ENCODE data around the gene FAF2. TPM values are rescaled to one million over a fixed set of nuclear protein-coding genes. Genes with fewer than 3 reads are reported as not detected.
A peak's percentile ranks its signal among the peaks of the same experiment; 100 is the strongest.

FAF2 gene
- polyA plus RNA-seq, 2 of the 4 experiments (the other 2 are of a cell fraction) = 42.4 to 90.3 TPM

DNA sequence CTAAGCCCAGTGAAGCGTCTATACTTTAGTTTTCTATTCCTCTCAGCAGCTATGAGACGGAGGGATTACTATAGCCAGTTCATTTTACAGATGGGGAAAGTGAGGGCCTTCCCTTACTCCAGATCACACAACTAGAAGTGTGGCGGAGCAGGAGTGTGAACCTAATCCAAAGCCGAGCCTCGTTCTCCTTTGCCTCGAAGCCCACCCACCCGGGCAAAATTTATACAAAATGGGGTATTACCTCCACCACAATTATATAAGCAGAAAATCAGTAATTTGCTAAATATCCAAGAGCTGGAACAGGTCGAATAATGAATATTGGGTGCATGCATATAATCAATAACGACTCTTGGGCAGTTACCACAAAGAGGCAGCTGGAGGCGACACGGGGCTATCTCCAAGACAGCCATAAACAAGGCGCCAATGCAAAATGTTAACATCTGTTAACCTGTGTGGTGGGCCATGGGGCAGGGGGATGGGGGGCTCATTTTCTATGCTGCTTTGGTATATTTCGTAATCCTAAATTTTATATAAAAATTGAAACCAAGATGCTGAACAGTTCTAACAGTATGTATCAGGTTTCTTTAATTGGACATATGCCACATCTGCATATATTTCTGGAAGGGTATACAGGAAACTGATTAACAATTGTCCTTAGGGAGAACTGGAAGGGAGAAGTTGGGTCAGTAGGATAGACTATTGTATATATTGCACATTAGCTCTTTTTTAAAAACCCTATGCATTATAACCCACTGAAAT is 90.2 kb downstream of the FAF2 start:
- Histone ChIP-seq H3K27ac (peak overlapping the region; percentile 6 to 79; a peak in 3 of 6 replicates), H3K4me3 (peak overlapping the region; percentile 84; the same call in 1 of the 3 replicates), H3K9me3 (no peaks in the 10 kb centered on the region), H3K4me2 (peak overlapping the region; percentile 66), H3K4me1 (peaks cover 50% of the 10 kb centered on the region)
- no peak for TF ChIP-seq RARB (CRISPR knock-in tag; IDR thresholded peaks at IDR 0.05)
- no peak for TF ChIP-seq EHMT2 (IDR thresholded peaks at IDR 0.05; ENCODE audit: low read depth)
- no peak for TF ChIP-seq ZSCAN20 (CRISPR knock-in tag; IDR thresholded peaks at IDR 0.05)
- no peak for TF ChIP-seq FOSL2 (IDR thresholded peaks at IDR 0.05)
- no peak for TF ChIP-seq FOSL2 (CRISPR knock-in tag; IDR thresholded peaks at IDR 0.05)
- no peak for TF ChIP-seq HDAC2 (IDR thresholded peaks at IDR 0.05)
- TF ChIP-seq NR3C1 (IDR thresholded peaks at IDR 0.05) = no peak
- no peak for TF ChIP-seq ZNF302 (CRISPR knock-in tag; IDR thresholded peaks at IDR 0.05)
- TF ChIP-seq, protein P1, sequence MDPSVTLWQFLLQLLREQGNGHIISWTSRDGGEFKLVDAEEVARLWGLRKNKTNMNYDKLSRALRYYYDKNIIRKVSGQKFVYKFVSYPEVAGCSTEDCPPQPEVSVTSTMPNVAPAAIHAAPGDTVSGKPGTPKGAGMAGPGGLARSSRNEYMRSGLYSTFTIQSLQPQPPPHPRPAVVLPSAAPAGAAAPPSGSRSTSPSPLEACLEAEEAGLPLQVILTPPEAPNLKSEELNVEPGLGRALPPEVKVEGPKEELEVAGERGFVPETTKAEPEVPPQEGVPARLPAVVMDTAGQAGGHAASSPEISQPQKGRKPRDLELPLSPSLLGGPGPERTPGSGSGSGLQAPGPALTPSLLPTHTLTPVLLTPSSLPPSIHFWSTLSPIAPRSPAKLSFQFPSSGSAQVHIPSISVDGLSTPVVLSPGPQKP (IDR thresholded peaks at IDR 0.05; ENCODE audit: low read depth, low read length) = no peak
- TF ChIP-seq HEYL (CRISPR knock-in tag; IDR thresholded peaks at IDR 0.05) = no peak
- no peak for TF ChIP-seq MAFK (IDR thresholded peaks at IDR 0.05; ENCODE audit: partially characterized antibody)
- TF ChIP-seq EP300 (IDR thresholded peaks at IDR 0.05) = no peak
- no peak for TF ChIP-seq RFX5 (IDR thresholded peaks at IDR 0.05)
- no peak for TF ChIP-seq MAZ (IDR thresholded peaks at IDR 0.05; ENCODE audit: borderline replicate concordance, low read depth, low read length)
- TF ChIP-seq, protein P2, sequence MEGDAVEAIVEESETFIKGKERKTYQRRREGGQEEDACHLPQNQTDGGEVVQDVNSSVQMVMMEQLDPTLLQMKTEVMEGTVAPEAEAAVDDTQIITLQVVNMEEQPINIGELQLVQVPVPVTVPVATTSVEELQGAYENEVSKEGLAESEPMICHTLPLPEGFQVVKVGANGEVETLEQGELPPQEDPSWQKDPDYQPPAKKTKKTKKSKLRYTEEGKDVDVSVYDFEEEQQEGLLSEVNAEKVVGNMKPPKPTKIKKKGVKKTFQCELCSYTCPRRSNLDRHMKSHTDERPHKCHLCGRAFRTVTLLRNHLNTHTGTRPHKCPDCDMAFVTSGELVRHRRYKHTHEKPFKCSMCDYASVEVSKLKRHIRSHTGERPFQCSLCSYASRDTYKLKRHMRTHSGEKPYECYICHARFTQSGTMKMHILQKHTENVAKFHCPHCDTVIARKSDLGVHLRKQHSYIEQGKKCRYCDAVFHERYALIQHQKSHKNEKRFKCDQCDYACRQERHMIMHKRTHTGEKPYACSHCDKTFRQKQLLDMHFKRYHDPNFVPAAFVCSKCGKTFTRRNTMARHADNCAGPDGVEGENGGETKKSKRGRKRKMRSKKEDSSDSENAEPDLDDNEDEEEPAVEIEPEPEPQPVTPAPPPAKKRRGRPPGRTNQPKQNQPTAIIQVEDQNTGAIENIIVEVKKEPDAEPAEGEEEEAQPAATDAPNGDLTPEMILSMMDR (IDR thresholded peaks at IDR 0.05) = no peak
- POLR2A ChIA-PET = interaction anchor here (0.6 to 1.9 kb wide), 12 partner anchors 9 to 1044 kb away, joined by 3 to 16 read pairs (median 4); partner anchors contain the start of genes CLTB, FAF2, HIGD2A and KIAA1191
- WGBS (ENCODE audit: missing lambda C conversion rate) = 32% methylated on average over 13 of the region's 13 CpGs
- DNase-seq (ENCODE audit: low read depth in 1 of 2, low spot score in 1 of 2) = no peak
- FAIRE-seq = no peak
- ATAC-seq = no peak
- CTCF ChIA-PET = interaction anchor here (0.6 to 6.2 kb wide), 9 partner anchors 9 to 816 kb away, joined by 3 to 37 read pairs (median 4); partner anchors contain the start of genes CLTB and FAF2

DNA sequence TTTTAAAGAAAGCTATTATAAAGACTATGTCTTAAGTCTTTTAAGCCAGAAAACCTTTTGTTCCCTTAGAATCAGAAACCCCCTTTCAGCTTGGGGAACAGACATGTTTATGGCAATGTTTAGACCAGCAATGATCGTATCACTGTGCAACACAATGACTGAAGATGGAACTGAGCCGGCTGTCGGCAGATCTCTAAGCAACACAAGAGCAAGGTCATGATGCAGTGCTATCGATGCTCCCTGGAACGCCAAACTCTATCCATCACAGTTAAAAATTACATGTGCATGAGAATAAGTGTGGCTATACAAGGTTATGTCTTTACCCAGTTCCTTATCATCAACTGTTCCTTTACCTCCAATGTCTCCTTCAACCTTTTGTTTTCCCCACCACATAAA is 90.8 kb downstream of the FAF2 start:
- Histone ChIP-seq H3K4me3 (no peak overlapping the region), H3K9me3 (no peaks in the 10 kb centered on the region), H3K27ac (no peak overlapping the region), H3K4me2 (no peak overlapping the region), H3K4me1 (peaks cover 44% of the 10 kb centered on the region)
- TF ChIP-seq JUNB (IDR thresholded peaks at IDR 0.05) (no peak), FOSB (CRISPR knock-in tag; IDR thresholded peaks at IDR 0.05) (no peak), SREBF2 (IDR thresholded peaks at IDR 0.05) (no peak), JUN (IDR thresholded peaks at IDR 0.05) (no peak), HOXB5 (CRISPR knock-in tag; IDR thresholded peaks at IDR 0.05) (no peak), NFE2L2 (conservative IDR thresholded peaks at IDR 0.05; ENCODE audit: low read length) (no peak), TP53 (CRISPR knock-in tag; IDR thresholded peaks at IDR 0.05) (no peak), MYC (IDR thresholded peaks at IDR 0.05; ENCODE audit: borderline replicate concordance, low read length) (no peak), ZSCAN20 (CRISPR knock-in tag; IDR thresholded peaks at IDR 0.05) (no peak)
- TF ChIP-seq, protein P1 (IDR thresholded peaks at IDR 0.05; ENCODE audit: low read depth, low read length) = no peak
- TF ChIP-seq, protein P3, sequence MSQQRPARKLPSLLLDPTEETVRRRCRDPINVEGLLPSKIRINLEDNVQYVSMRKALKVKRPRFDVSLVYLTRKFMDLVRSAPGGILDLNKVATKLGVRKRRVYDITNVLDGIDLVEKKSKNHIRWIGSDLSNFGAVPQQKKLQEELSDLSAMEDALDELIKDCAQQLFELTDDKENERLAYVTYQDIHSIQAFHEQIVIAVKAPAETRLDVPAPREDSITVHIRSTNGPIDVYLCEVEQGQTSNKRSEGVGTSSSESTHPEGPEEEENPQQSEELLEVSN (IDR thresholded peaks at IDR 0.05; ENCODE audit: borderline replicate concordance, low read depth) = no peak
- TF ChIP-seq, protein P4, sequence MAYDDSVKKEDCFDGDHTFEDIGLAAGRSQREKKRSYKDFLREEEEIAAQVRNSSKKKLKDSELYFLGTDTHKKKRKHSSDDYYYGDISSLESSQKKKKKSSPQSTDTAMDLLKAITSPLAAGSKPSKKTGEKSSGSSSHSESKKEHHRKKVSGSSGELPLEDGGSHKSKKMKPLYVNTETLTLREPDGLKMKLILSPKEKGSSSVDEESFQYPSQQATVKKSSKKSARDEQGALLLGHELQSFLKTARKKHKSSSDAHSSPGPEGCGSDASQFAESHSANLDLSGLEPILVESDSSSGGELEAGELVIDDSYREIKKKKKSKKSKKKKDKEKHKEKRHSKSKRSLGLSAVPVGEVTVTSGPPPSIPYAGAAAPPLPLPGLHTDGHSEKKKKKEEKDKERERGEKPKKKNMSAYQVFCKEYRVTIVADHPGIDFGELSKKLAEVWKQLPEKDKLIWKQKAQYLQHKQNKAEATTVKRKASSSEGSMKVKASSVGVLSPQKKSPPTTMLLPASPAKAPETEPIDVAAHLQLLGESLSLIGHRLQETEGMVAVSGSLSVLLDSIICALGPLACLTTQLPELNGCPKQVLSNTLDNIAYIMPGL (CRISPR knock-in tag; IDR thresholded peaks at IDR 0.05; ENCODE audit: borderline replicate concordance) = no peak
- TF ChIP-seq, protein P5, sequence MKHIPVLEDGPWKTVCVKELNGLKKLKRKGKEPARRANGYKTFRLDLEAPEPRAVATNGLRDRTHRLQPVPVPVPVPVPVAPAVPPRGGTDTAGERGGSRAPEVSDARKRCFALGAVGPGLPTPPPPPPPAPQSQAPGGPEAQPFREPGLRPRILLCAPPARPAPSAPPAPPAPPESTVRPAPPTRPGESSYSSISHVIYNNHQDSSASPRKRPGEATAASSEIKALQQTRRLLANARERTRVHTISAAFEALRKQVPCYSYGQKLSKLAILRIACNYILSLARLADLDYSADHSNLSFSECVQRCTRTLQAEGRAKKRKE (CRISPR knock-in tag; IDR thresholded peaks at IDR 0.05; ENCODE audit: low read depth) = no peak
- 50% methylated on average over 5 of the region's 5 CpGs for whole genome bisulfite sequencing (ENCODE audit: missing lambda C conversion rate)
- no peak for ATAC-seq
- ChIA-PET POLR2A (interaction anchor here (0.6 to 1.3 kb wide), 2 partner anchors 123 to 1044 kb away, joined by 3 to 7 read pairs; partner anchors contain the start of gene CLTB), CTCF (interaction anchor here (0.6 to 6.2 kb wide), 7 partner anchors 10 to 816 kb away, joined by 3 to 37 read pairs (median 4); partner anchors contain the start of genes CLTB and FAF2)
- no peak for DNase-seq (ENCODE audit: low read depth in 1 of 2, low spot score in 1 of 2)
- no peak for FAIRE-seq
